Spleen (tissue), 7 donors: ENCODE results near the gene BCAR3.

Source experiments
- CTCF ChIP-seq, 11 experiments: fragments of 200-600 bp in 7 of 11; fragments of 450-650 bp in 4 of 11; sonication (generic) in 4 of 11; IDR thresholded peaks in 8 of 11; conservative IDR thresholded peaks in 3 of 11; 1 replicate in 7 of 11; 2 replicates in 4 of 11; pipeline versions ENCODE4 v1.4.0 to v1.8.0; 2016 to 2021; ENCODE audit warnings: antibody characterized with exemption in 11 of 11, inconsistent platforms in 4 of 11, mild to moderate bottlenecking in 1 of 11
- POLR2A ChIP-seq, 3 donors: fragments of 450-650 bp; IDR thresholded peaks; one replicate each; pipeline ENCODE4 v1.5.1; 2017; ENCODE audit warnings: antibody characterized with exemption in 3 of 3, mild to moderate bottlenecking in 1 of 3
- donor health status: DM: no; HTN: no; CAD: no; lungs with moderate emphysema.
- donor health status: DM: no; HTN: no; CAD: no.
- donor health status: DM: no; HTN: no; CAD: no.

- TF ChIP-seq CTCF (IDR thresholded peaks at IDR 0.05 in 8 of 11, conservative IDR thresholded peaks at IDR 0.05 in 3 of 11) (no peak), POLR2A (IDR thresholded peaks at IDR 0.05) (no peak)
Observed at GRCh38 chr1:93565496-93566206, 116.0 kb downstream of the BCAR3 start.
